GM10248 (cell line): ENCODE data around the gene MYO10.

Experiments used
- CTCF ChIA-PET: fragments of 300-600 bp; sonication (Branson Sonifier 250); formaldehyde crosslinking; extraction: SDS; loops from one replicate; lab custom pipeline; 2021; ENCODE audit warnings: antibody characterized with exemption; lab: Yijun Ruan, JAX
- POLR2A ChIA-PET: fragments of 350-650 bp; sonication (Branson Sonifier 250); formaldehyde crosslinking; extraction: SDS; loops from one replicate; lab custom pipeline; 2020; ENCODE audit warnings: antibody characterized with exemption; lab: Yijun Ruan, JAX
- DNase-seq: peaks from one replicate; pipeline ENCODE4 v3.0.0; 2012; ENCODE audit errors: extremely low spot score
- TF ChIP-seq, protein P1 (sequence below): IDR thresholded peaks from 2 replicates; pipeline ENCODE4 v1.5.1; 2012; ENCODE audit warnings: mild to moderate bottlenecking, low read depth; ENCODE audit errors: extremely low read depth, missing control alignments, control extremely low read depth

The MYO10 gene

DNA sequence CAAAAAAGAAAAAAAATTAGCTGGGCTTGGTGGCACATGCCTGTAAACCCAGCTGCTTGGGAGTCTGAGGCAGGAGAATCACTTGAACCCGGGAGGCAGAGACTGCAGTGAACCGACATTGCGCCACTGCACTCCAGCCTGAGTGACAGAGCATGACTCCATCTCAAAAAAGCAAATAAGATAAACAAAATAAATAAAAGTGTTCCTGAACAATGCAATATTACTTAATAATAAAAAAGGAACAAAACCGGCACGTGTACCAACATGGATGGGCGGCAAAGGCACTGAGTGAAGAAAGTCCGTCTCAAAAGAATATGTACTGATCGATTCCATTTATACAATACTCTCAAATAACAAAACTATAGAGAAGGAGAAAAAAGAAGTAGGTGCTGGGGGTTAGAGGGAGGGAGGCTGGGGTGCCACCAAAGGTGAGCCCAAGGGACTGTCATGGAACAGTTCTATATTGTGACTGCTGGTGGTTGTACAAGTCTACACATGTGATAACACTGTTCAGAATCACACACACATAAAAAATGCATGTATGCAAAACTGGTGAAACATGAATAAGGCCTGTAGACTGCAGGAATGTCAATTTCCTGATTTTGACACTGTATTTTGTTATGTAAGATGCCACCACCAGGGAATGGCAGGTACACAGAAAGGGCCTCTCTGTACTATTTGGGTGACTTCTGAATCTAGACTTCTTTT, 15.8 kb downstream of the MYO10 start:
- CTCF ChIA-PET = no interaction called here
- POLR2A ChIA-PET = no interaction called here
- DNase-seq = no peak
- TF ChIP-seq, protein P1, sequence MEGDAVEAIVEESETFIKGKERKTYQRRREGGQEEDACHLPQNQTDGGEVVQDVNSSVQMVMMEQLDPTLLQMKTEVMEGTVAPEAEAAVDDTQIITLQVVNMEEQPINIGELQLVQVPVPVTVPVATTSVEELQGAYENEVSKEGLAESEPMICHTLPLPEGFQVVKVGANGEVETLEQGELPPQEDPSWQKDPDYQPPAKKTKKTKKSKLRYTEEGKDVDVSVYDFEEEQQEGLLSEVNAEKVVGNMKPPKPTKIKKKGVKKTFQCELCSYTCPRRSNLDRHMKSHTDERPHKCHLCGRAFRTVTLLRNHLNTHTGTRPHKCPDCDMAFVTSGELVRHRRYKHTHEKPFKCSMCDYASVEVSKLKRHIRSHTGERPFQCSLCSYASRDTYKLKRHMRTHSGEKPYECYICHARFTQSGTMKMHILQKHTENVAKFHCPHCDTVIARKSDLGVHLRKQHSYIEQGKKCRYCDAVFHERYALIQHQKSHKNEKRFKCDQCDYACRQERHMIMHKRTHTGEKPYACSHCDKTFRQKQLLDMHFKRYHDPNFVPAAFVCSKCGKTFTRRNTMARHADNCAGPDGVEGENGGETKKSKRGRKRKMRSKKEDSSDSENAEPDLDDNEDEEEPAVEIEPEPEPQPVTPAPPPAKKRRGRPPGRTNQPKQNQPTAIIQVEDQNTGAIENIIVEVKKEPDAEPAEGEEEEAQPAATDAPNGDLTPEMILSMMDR = no peak

GRCh38 chr5:16918891-16919671, 17.0 kb downstream of the MYO10 start:
- POLR2A ChIA-PET = no interaction called here
- TF ChIP-seq, protein P1 = no peak
- CTCF ChIA-PET = no interaction called here
- no peak for DNase-seq

DNA sequence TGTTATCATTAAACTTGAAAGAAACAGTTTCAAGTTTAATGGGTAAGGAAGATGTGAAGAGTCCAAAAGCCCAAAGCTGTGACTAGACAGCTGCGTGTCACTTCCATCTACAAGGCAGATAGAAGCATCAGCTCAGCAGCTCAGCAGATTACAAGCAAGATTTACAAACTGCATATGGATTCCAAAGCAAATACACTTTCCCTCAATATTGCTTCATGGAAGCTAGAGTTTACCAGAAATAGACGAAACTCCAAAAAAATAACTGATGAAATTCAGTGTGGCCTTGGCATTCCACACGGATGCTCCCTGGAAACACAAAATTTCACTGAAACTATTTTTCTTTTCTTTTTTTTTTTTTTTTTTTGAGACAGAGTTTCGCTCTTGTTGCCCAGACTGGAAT, 17.9 kb downstream of the MYO10 start:
- ChIA-PET POLR2A (no interaction called here), CTCF (no interaction called here)
- no peak for DNase-seq
- TF ChIP-seq, protein P1 = no peak

GRCh38 chr5:16916262-16916878, 19.7 kb downstream of the MYO10 start:
- no peak for DNase-seq
- CTCF ChIA-PET = no interaction called here
- TF ChIP-seq, protein P1 = no peak
- POLR2A ChIA-PET = no interaction called here

DNA sequence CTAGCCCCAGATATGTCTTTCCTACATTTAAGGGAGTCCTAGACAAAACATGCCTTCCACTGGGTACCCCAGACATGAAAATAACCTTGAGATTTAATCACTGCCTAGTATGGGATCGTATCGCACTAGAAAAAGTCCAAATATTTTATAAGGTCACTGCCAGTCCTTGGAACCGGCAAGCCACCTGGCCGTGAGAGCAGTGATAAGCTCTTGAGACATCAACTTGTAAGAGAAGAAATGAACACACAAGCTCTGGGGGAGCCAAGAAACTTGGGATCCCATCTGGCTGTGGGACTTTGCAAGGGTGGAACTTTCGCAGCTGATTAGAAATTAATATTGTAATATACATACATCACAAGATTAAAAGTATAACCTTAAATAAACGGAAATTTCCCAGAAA, 21.5 kb downstream of the MYO10 start:
- POLR2A ChIA-PET = no interaction called here
- CTCF ChIA-PET = no interaction called here
- TF ChIP-seq, protein P1 = no peak
- no peak for DNase-seq

GRCh38 chr5:16914108-16914435, 22.0 kb downstream of the MYO10 start:
- ChIA-PET POLR2A (no interaction called here), CTCF (no interaction called here)
- TF ChIP-seq, protein P1 = no peak
- no peak for DNase-seq
